ENCODE measurements around the gene COQ9. TPM values are rescaled to one million over a fixed set of nuclear protein-coding genes. Genes with fewer than 3 reads are reported as not detected.
A peak's percentile ranks its signal among the peaks of the same experiment; 100 is the strongest.

COQ9 gene
- total and polyA plus RNA-seq, 11 donors = 126 to 436 (median 191) TPM

GRCh38 chr16:57483725-57484514 is 36.6 kb downstream of the COQ9 start:
- no peaks in the 10 kb centered on the region for H3K9me3 ChIP-seq
- peaks cover 3 to 42% (median 33%) of the 10 kb centered on the region in 12 donors for H3K4me1 ChIP-seq
- WGBS, 4 donors = 73 to 88% (median 80%) methylated on average over 4 to 19 of the region's 19 CpGs
- no peak for DNase-seq
- no peak overlapping the region for H3K27ac ChIP-seq
- ATAC-seq = no peak
- TF ChIP-seq POLR2A (IDR thresholded peaks at IDR 0.05) (no peak), CTCF (IDR thresholded peaks at IDR 0.05) (no peak)
- no peaks in the 10 kb centered on the region for H3K36me3 ChIP-seq
- H3K4me3 ChIP-seq = no peak overlapping the region
- intact Hi-C loops (cut with DNase I) = no loop called here
- peaks cover 0 to 5% (median 0%) of the 10 kb centered on the region in 9 donors for H3K27me3 ChIP-seq

GRCh38 chr16:57484515-57485005 is 37.3 kb downstream of the COQ9 start:
- intact Hi-C loops (cut with DNase I) = no loop called here
- WGBS, 4 donors = 82 to 87% (median 84%) methylated on average over 8 of the region's 8 CpGs
- Histone ChIP-seq H3K27me3 (no peaks in the 10 kb centered on the region), H3K9me3 (no peaks in the 10 kb centered on the region), H3K36me3 (no peaks in the 10 kb centered on the region), H3K4me1 (peaks cover 3 to 37% (median 29%) of the 10 kb centered on the region in 12 donors), H3K27ac (peak overlapping the region in 2 of 12 donors; percentile 74 to 83), H3K4me3 (peak overlapping the region in 2 of 12 donors; percentile 5 to 97)
- TF ChIP-seq POLR2A (IDR thresholded peaks at IDR 0.05) (no peak), CTCF (IDR thresholded peaks at IDR 0.05) (no peak)
- no peak for ATAC-seq
- DNase-seq = no peak

DNA sequence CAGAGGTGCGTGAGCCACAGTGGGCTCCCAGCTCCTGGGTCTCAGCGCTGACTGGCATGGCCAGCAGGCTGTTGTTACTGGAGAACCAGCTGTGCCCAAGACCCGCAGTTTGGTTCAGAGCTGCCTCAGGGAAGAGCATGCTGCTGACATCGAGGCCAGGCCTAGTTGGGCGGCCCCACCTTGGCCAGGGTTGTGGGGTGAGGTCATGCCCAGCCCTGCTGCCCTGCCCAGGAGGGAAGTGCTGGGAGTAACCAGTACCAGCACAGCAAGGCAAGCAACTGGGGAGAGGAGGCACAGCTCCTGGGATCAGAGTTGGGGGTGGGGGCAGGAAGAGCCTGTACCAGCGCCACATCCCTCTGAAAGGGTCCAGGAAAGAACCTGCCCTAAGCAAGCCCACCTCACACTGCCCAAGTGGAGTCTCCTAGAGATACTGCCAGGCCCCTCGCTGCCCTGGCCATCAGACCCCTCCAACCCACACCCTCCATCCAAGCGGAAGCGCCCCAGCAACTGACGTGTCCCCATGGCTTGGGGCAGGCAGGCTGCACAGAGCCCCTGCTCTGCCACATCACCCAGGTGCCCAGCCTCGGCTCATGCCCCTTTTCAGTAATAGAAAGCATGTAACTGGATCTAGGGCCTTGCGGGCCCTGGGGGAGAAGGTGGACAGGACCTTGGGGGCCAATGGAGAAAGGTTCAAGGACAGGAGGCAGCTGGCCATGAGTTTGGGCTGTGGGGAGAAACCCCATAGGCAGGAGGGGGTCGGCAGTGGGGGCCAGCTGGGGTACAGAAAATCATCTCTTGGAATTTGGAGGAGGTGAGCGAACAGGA is 38.0 kb downstream of the COQ9 start:
- peaks cover 0 to 31% (median 23%) of the 10 kb centered on the region in 12 donors for H3K4me1 ChIP-seq
- intact Hi-C loops (cut with DNase I) = no loop called here
- H3K27ac ChIP-seq = peak overlapping the region in 9 of 12 donors; percentile 52 to 83 (median 74)
- no peaks in the 10 kb centered on the region for H3K27me3 ChIP-seq
- H3K4me3 ChIP-seq = peak overlapping the region; percentile 39 to 97 (median 82)
- ATAC-seq = peak in 2 of 4 donors; percentile 5 to 9
- no peak for DNase-seq
- no peak for TF ChIP-seq POLR2A (IDR thresholded peaks at IDR 0.05)
- TF ChIP-seq CTCF (IDR thresholded peaks at IDR 0.05) = no peak
- H3K9me3 ChIP-seq = no peaks in the 10 kb centered on the region
- H3K36me3 ChIP-seq = no peaks in the 10 kb centered on the region
- 63 to 78% (median 75%) methylated on average over 10 to 14 of the region's 14 CpGs for WGBS, 4 donors

Measured in heart left ventricle (tissue), 16 donors.